ENCODE data around the gene C2orf42. TPM values are rescaled to one million over a fixed set of nuclear protein-coding genes. Genes with fewer than 3 reads are reported as not detected.

Gene C2orf42
- total RNA-seq, 2 donors from 2014 or later: 7.1 to 11.4 TPM

- Histone ChIP-seq H3K9me3 (no peaks in the 10 kb centered on the region), H3K36me3 (no peaks in the 10 kb centered on the region), H3K27ac (no peak overlapping the region), H3K27me3 (no peaks in the 10 kb centered on the region), H3K4me3 (no peak overlapping the region), H3K4me1 (peaks cover 6% of the 10 kb centered on the region), H3K9ac (ENCODE audit: low read depth in 2 of 2, low read length in 2 of 2) (no peak overlapping the region)
- no peak for DNase-seq
- TF ChIP-seq, protein P1, sequence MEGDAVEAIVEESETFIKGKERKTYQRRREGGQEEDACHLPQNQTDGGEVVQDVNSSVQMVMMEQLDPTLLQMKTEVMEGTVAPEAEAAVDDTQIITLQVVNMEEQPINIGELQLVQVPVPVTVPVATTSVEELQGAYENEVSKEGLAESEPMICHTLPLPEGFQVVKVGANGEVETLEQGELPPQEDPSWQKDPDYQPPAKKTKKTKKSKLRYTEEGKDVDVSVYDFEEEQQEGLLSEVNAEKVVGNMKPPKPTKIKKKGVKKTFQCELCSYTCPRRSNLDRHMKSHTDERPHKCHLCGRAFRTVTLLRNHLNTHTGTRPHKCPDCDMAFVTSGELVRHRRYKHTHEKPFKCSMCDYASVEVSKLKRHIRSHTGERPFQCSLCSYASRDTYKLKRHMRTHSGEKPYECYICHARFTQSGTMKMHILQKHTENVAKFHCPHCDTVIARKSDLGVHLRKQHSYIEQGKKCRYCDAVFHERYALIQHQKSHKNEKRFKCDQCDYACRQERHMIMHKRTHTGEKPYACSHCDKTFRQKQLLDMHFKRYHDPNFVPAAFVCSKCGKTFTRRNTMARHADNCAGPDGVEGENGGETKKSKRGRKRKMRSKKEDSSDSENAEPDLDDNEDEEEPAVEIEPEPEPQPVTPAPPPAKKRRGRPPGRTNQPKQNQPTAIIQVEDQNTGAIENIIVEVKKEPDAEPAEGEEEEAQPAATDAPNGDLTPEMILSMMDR (IDR thresholded peaks at IDR 0.05): no peak
- intact Hi-C loops (cut with DNase I): no loop called here
Measured at GRCh38 chr2:70118798-70119454, 71.9 kb downstream of the C2orf42 start.

DNA sequence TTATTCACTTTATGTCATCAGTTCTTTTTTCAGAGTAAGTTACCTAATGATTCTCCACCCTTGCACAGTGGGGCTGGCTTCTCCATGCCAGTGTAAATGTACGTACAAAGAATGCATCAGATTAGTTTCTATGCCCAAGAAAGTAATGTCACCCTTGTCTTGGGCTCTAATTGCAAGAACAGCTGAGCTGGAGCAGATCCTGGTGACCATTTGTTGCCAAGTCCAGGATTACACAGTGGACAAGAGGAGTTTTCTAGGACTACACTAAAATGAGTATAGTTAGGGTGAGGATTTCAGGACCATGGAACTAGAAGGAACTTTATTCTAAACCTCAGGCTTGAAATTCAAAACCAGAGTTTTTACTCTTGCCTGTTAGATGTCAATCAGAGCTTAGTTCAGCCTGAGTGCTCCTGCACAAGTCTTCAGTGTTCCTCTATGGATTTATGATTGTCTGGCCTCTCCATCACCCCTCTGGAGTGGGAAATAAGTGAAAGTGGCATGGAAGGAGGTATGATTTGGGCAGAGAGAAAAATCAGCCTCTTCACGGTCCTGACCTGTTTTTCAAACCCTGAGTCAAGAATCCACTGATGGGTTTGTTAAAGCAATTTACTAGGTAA is 73.8 kb downstream of the C2orf42 start:
- DNase-seq: no peak
- no peaks in the 10 kb centered on the region for H3K4me1 ChIP-seq
- H3K4me3 ChIP-seq: no peak overlapping the region
- no peak overlapping the region for H3K27ac ChIP-seq
- no peak overlapping the region for H3K9ac ChIP-seq (ENCODE audit: low read depth in 2 of 2, low read length in 2 of 2)
- no peaks in the 10 kb centered on the region for H3K9me3 ChIP-seq
- no peaks in the 10 kb centered on the region for H3K27me3 ChIP-seq
- TF ChIP-seq, protein P1 (IDR thresholded peaks at IDR 0.05): no peak
- intact Hi-C loops (cut with DNase I): no loop called here
- H3K36me3 ChIP-seq: no peaks in the 10 kb centered on the region

GRCh38 chr2:70115646-70116442 is 75.0 kb downstream of the C2orf42 start:
- Histone ChIP-seq H3K9me3 (no peaks in the 10 kb centered on the region), H3K4me3 (no peak overlapping the region), H3K27ac (no peak overlapping the region), H3K36me3 (no peaks in the 10 kb centered on the region), H3K9ac (ENCODE audit: low read depth in 2 of 2, low read length in 2 of 2) (no peak overlapping the region), H3K4me1 (peaks cover 6% of the 10 kb centered on the region), H3K27me3 (no peaks in the 10 kb centered on the region)
- TF ChIP-seq, protein P1 (IDR thresholded peaks at IDR 0.05): no peak
- intact Hi-C loops (cut with DNase I): no loop called here
- no peak for DNase-seq

GRCh38 chr2:70113359-70114070 is 77.3 kb downstream of the C2orf42 start:
- H3K4me1 ChIP-seq: peaks cover 6% of the 10 kb centered on the region
- H3K36me3 ChIP-seq: no peaks in the 10 kb centered on the region
- DNase-seq: no peak
- intact Hi-C loops (cut with DNase I): no loop called here
- no peak overlapping the region for H3K4me3 ChIP-seq
- no peak overlapping the region for H3K9ac ChIP-seq (ENCODE audit: low read depth in 2 of 2, low read length in 2 of 2)
- no peaks in the 10 kb centered on the region for H3K27me3 ChIP-seq
- TF ChIP-seq, protein P1 (IDR thresholded peaks at IDR 0.05): no peak
- no peaks in the 10 kb centered on the region for H3K9me3 ChIP-seq
- H3K27ac ChIP-seq: no peak overlapping the region

Data from colonic mucosa (tissue), 4 donors.